Measurements from ENCODE around the gene WHRN.

WHRN gene

GRCh38 chr9:114497727-114498382 lies 7.4 kb downstream of the WHRN start:
- DNase-seq, result no peak

DNA sequence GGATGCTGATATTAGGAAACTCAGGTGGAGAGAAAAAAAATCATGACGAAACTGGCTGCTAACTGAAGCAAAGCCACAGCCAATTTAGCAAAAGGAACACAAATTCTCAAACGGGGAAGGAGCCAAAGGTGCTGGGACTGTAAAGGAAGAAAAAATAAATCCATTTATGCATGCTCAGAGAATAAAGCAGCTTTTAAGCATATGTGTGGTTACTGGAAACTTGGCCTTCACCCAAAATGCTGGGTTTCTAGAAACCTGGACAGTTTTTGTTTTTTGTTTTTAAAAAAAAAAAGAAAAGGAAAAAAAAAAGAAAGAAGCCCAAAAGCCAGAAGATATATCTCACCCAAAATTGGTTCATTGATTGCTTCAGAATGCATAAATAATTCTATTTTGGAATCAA lies 8.0 kb downstream of the WHRN start:
- Histone ChIP-seq H3K79me1 (ENCODE audit: low read length) (no peaks in the 10 kb centered on the region), H3K36me3 (ENCODE audit: control insufficient read depth, insufficient read depth, low read length) (no peaks in the 10 kb centered on the region), H2BK15ac (replicated peaks; ENCODE audit: low read depth) (no peak overlapping the region), H3K4me1 (ENCODE audit: control insufficient read depth, low read depth, low read length) (no peaks in the 10 kb centered on the region), H3K9ac (ENCODE audit: low read length) (no peak overlapping the region), H3K4ac (ENCODE audit: low read depth, low read length) (no peak overlapping the region), H4K5ac (ENCODE audit: low read length) (no peak overlapping the region), H3K23ac (ENCODE audit: low read length) (no peak overlapping the region), H3K18ac (ENCODE audit: low read length) (no peak overlapping the region), H3K27me3 (ENCODE audit: insufficient read depth, low read length, poor library complexity) (no peaks in the 10 kb centered on the region), H4K8ac (ENCODE audit: low read depth, low read length) (no peak overlapping the region), H3K79me2 (ENCODE audit: control insufficient read depth, insufficient read depth, low read length) (no peaks in the 10 kb centered on the region), H3K27ac (ENCODE audit: low read depth, low read length) (no peak overlapping the region), H2AK5ac (ENCODE audit: low read length) (no peak overlapping the region), H3K4me2 (ENCODE audit: low read length) (no peak overlapping the region), H2BK5ac (ENCODE audit: low read length) (no peak overlapping the region), H3K56ac (ENCODE audit: low read length) (no peak overlapping the region), H2BK120ac (ENCODE audit: low read depth, low read length) (no peak overlapping the region), H3K4me3 (ENCODE audit: low read length) (no peak overlapping the region)
- WGBS (ENCODE audit: extremely low coverage, insufficient coverage, low lambda C conversion rate), result no CpG with 5 or more reads among the region's 2 CpGs
- DNase-seq, result no peak

More at GRCh38 chr9:114497727-114498382, 7.4 kb downstream of the WHRN start:
- Histone ChIP-seq H3K27me3 (ENCODE audit: insufficient read depth, low read length, poor library complexity) (no peaks in the 10 kb centered on the region), H2BK5ac (ENCODE audit: low read length) (no peak overlapping the region), H3K9ac (ENCODE audit: low read length) (no peak overlapping the region), H3K27ac (ENCODE audit: low read depth, low read length) (no peak overlapping the region), H3K79me1 (ENCODE audit: low read length) (no peaks in the 10 kb centered on the region), H3K4me1 (ENCODE audit: control insufficient read depth, low read depth, low read length) (no peaks in the 10 kb centered on the region), H2BK15ac (replicated peaks; ENCODE audit: low read depth) (no peak overlapping the region), H3K23ac (ENCODE audit: low read length) (no peak overlapping the region), H2BK120ac (ENCODE audit: low read depth, low read length) (no peak overlapping the region), H2AK5ac (ENCODE audit: low read length) (no peak overlapping the region), H4K8ac (ENCODE audit: low read depth, low read length) (no peak overlapping the region), H3K4me3 (ENCODE audit: low read length) (no peak overlapping the region), H3K4me2 (ENCODE audit: low read length) (no peak overlapping the region), H3K79me2 (ENCODE audit: control insufficient read depth, insufficient read depth, low read length) (no peaks in the 10 kb centered on the region), H3K56ac (ENCODE audit: low read length) (no peak overlapping the region), H3K4ac (ENCODE audit: low read depth, low read length) (no peak overlapping the region), H3K36me3 (ENCODE audit: control insufficient read depth, insufficient read depth, low read length) (no peaks in the 10 kb centered on the region), H3K18ac (ENCODE audit: low read length) (no peak overlapping the region), H4K5ac (ENCODE audit: low read length) (no peak overlapping the region)
- no CpG with 5 or more reads among the region's 7 CpGs for WGBS (ENCODE audit: extremely low coverage, insufficient coverage, low lambda C conversion rate)

- Histone ChIP-seq H3K4me2 (ENCODE audit: low read length) (no peak overlapping the region), H3K27ac (ENCODE audit: low read depth, low read length) (no peak overlapping the region), H3K56ac (ENCODE audit: low read length) (no peak overlapping the region), H3K4me1 (ENCODE audit: control insufficient read depth, low read depth, low read length) (no peaks in the 10 kb centered on the region), H3K18ac (ENCODE audit: low read length) (no peak overlapping the region), H3K79me1 (ENCODE audit: low read length) (no peaks in the 10 kb centered on the region), H4K5ac (ENCODE audit: low read length) (no peak overlapping the region), H2AK5ac (ENCODE audit: low read length) (no peak overlapping the region), H3K27me3 (ENCODE audit: insufficient read depth, low read length, poor library complexity) (no peaks in the 10 kb centered on the region), H3K36me3 (ENCODE audit: control insufficient read depth, insufficient read depth, low read length) (no peaks in the 10 kb centered on the region), H2BK120ac (ENCODE audit: low read depth, low read length) (no peak overlapping the region), H3K4me3 (ENCODE audit: low read length) (no peak overlapping the region), H2BK5ac (ENCODE audit: low read length) (no peak overlapping the region), H2BK15ac (replicated peaks; ENCODE audit: low read depth) (no peak overlapping the region), H3K23ac (ENCODE audit: low read length) (no peak overlapping the region), H3K9ac (ENCODE audit: low read length) (no peak overlapping the region), H3K79me2 (ENCODE audit: control insufficient read depth, insufficient read depth, low read length) (no peaks in the 10 kb centered on the region), H3K4ac (ENCODE audit: low read depth, low read length) (no peak overlapping the region), H4K8ac (ENCODE audit: low read depth, low read length) (no peak overlapping the region)
- no peak for DNase-seq
- WGBS (ENCODE audit: extremely low coverage, insufficient coverage, low lambda C conversion rate), result no CpG with 5 or more reads among the region's 4 CpGs
Measured at GRCh38 chr9:114496011-114496410, 9.3 kb downstream of the WHRN start.

- H3K4me2 ChIP-seq (ENCODE audit: low read length), result no peak overlapping the region
- H3K27ac ChIP-seq (ENCODE audit: low read depth, low read length), result no peak overlapping the region
- WGBS (ENCODE audit: extremely low coverage, insufficient coverage, low lambda C conversion rate), result no CpG with 5 or more reads among the region's 12 CpGs
- no peaks in the 10 kb centered on the region for H3K27me3 ChIP-seq (ENCODE audit: insufficient read depth, low read length, poor library complexity)
- H4K5ac ChIP-seq (ENCODE audit: low read length), result no peak overlapping the region
- no peak overlapping the region for H3K18ac ChIP-seq (ENCODE audit: low read length)
- H2AK5ac ChIP-seq (ENCODE audit: low read length), result no peak overlapping the region
- H3K4ac ChIP-seq (ENCODE audit: low read depth, low read length), result no peak overlapping the region
- no peak overlapping the region for H3K23ac ChIP-seq (ENCODE audit: low read length)
- H3K36me3 ChIP-seq (ENCODE audit: control insufficient read depth, insufficient read depth, low read length), result no peaks in the 10 kb centered on the region
- no peak overlapping the region for H2BK5ac ChIP-seq (ENCODE audit: low read length)
- H3K79me2 ChIP-seq (ENCODE audit: control insufficient read depth, insufficient read depth, low read length), result no peaks in the 10 kb centered on the region
- H3K9ac ChIP-seq (ENCODE audit: low read length), result no peak overlapping the region
- H3K79me1 ChIP-seq (ENCODE audit: low read length), result no peaks in the 10 kb centered on the region
- H2BK15ac ChIP-seq (replicated peaks; ENCODE audit: low read depth), result no peak overlapping the region
- H3K4me1 ChIP-seq (ENCODE audit: control insufficient read depth, low read depth, low read length), result no peaks in the 10 kb centered on the region
- no peak overlapping the region for H3K4me3 ChIP-seq (ENCODE audit: low read length)
- H2BK120ac ChIP-seq (ENCODE audit: low read depth, low read length), result no peak overlapping the region
- H4K8ac ChIP-seq (ENCODE audit: low read depth, low read length), result no peak overlapping the region
- no peak for DNase-seq
- no peak overlapping the region for H3K56ac ChIP-seq (ENCODE audit: low read length)
Measured at GRCh38 chr9:114494776-114495569, 10.3 kb downstream of the WHRN start.

GRCh38 chr9:114493521-114494184 lies 11.6 kb downstream of the WHRN start:
- Histone ChIP-seq H4K8ac (ENCODE audit: low read depth, low read length) (no peak overlapping the region), H3K79me1 (ENCODE audit: low read length) (no peaks in the 10 kb centered on the region), H3K27me3 (ENCODE audit: insufficient read depth, low read length, poor library complexity) (no peaks in the 10 kb centered on the region), H2AK5ac (ENCODE audit: low read length) (no peak overlapping the region), H3K4me2 (ENCODE audit: low read length) (no peak overlapping the region), H4K5ac (ENCODE audit: low read length) (no peak overlapping the region), H2BK15ac (replicated peaks; ENCODE audit: low read depth) (no peak overlapping the region), H3K23ac (ENCODE audit: low read length) (no peak overlapping the region), H3K4ac (ENCODE audit: low read depth, low read length) (no peak overlapping the region), H2BK5ac (ENCODE audit: low read length) (no peak overlapping the region), H3K36me3 (ENCODE audit: control insufficient read depth, insufficient read depth, low read length) (no peaks in the 10 kb centered on the region), H3K79me2 (ENCODE audit: control insufficient read depth, insufficient read depth, low read length) (no peaks in the 10 kb centered on the region), H2BK120ac (ENCODE audit: low read depth, low read length) (no peak overlapping the region), H3K56ac (ENCODE audit: low read length) (no peak overlapping the region), H3K18ac (ENCODE audit: low read length) (no peak overlapping the region), H3K27ac (ENCODE audit: low read depth, low read length) (no peak overlapping the region), H3K4me1 (ENCODE audit: control insufficient read depth, low read depth, low read length) (no peaks in the 10 kb centered on the region), H3K4me3 (ENCODE audit: low read length) (no peak overlapping the region), H3K9ac (ENCODE audit: low read length) (no peak overlapping the region)
- no peak for DNase-seq
- no CpG with 5 or more reads among the region's 8 CpGs for WGBS (ENCODE audit: extremely low coverage, insufficient coverage, low lambda C conversion rate)

All from mesendoderm (in vitro differentiated cells).